Measurements from ENCODE around the gene BCL2L12.

- TF ChIP-seq GATA2 (IDR thresholded peaks at IDR 0.05; ENCODE audit: low read depth, low read length), result no peak
- no peak for TF ChIP-seq GATA3 (IDR thresholded peaks at IDR 0.05; ENCODE audit: low read depth, low read length)
Measured at GRCh38 chr19:49651029-49651819, 14.5 kb upstream of the BCL2L12 start.
